DND-41 (cell line): ENCODE measurements around the gene MYO18B.

Source experiments
- ATAC-seq: fragments of 200-7000 bp; cut with Tn5 transposase; 3 replicates; pipeline ENCODE4 v1.9.1; 2021; ENCODE audit warnings: low read depth; ENCODE audit not compliant: insufficient read depth
- DNase-seq: peaks from one replicate; pipeline ENCODE4 v3.0.0-alpha.2; 2020
- H2AFZ ChIP-seq: 2 replicates; pipeline ENCODE4 v1.6.0; 2012; ENCODE audit warnings: low read depth, low read length
- H3K27ac ChIP-seq: 2 replicates; pipeline ENCODE4 v1.5.1; 2012; ENCODE audit warnings: low read length, inconsistent platforms
- H3K27me3 ChIP-seq: fragments of 200-600 bp; sonication (generic); 2 replicates; pipeline ENCODE4 v1.6.0; 2012; ENCODE audit warnings: low read length, mild to moderate bottlenecking, inconsistent platforms; ENCODE audit not compliant: insufficient read depth, poor library complexity
- H3K36me3 ChIP-seq: 2 replicates; pipeline ENCODE4 v1.5.1; 2012; ENCODE audit warnings: low read length, inconsistent platforms; ENCODE audit not compliant: insufficient read depth
- H3K4me1 ChIP-seq: 2 replicates; pipeline ENCODE4 v1.5.1; 2012; ENCODE audit warnings: mild to moderate bottlenecking, low read length; ENCODE audit not compliant: insufficient read depth
- H3K4me2 ChIP-seq: 2 replicates; pipeline ENCODE4 v1.6.0; 2012; ENCODE audit warnings: mild to moderate bottlenecking, moderate library complexity, low read length, inconsistent platforms; ENCODE audit not compliant: insufficient read depth
- H3K4me3 ChIP-seq, 2 experiments: fragments of 200-600 bp in 1 of 2; shearing (Covaris generic) in 1 of 2; 2 replicates each; pipeline ENCODE4 v1.5.1; 2012 to 2016; ENCODE audit warnings: inconsistent platforms in 2 of 2, low read length in 2 of 2, mild to moderate bottlenecking in 2 of 2, low read depth in 1 of 2, moderate library complexity in 1 of 2
- H3K79me2 ChIP-seq: 2 replicates; pipeline ENCODE4 v1.6.0; 2012; ENCODE audit warnings: low read length, inconsistent platforms; ENCODE audit not compliant: insufficient read depth
- H3K9ac ChIP-seq: 2 replicates; pipeline ENCODE4 v1.6.0; 2012; ENCODE audit warnings: low read depth, mild to moderate bottlenecking, inconsistent platforms, low read length, moderate library complexity
- H3K9me3 ChIP-seq: 2 replicates; pipeline ENCODE4 v1.5.1; 2012; ENCODE audit warnings: low read length, moderate library complexity, mild to moderate bottlenecking, inconsistent platforms; ENCODE audit not compliant: insufficient read depth, severe bottlenecking
- H4K20me1 ChIP-seq: 2 replicates; pipeline ENCODE4 v1.6.0; 2012; ENCODE audit warnings: low read length; ENCODE audit not compliant: insufficient read depth
- CTCF ChIP-seq: IDR thresholded peaks from 2 replicates; pipeline ENCODE4 v1.5.1; 2012; ENCODE audit warnings: borderline replicate concordance, low read length, moderate library complexity, mild to moderate bottlenecking; ENCODE audit not compliant: poor library complexity, severe bottlenecking; ENCODE audit errors: extremely low read depth
- EZH2 ChIP-seq: IDR thresholded peaks from 3 replicates; pipeline ENCODE4 v1.6.1; 2012; ENCODE audit warnings: borderline replicate concordance, low read depth, mild to moderate bottlenecking, moderate library complexity, low read length, inconsistent platforms; ENCODE audit not compliant: severe bottlenecking

The MYO18B gene

GRCh38 chr22:25969901-25970300, 227.9 kb downstream of the MYO18B start:
- H3K4me1 ChIP-seq, result peaks cover 11% of the 10 kb centered on the region
- H3K27ac ChIP-seq, result no peak overlapping the region
- H3K4me3 ChIP-seq, result no peak overlapping the region
- ATAC-seq, result no peak
- no peak overlapping the region for H3K4me2 ChIP-seq
- no peaks in the 10 kb centered on the region for H4K20me1 ChIP-seq
- H3K9me3 ChIP-seq, result no peaks in the 10 kb centered on the region
- no peaks in the 10 kb centered on the region for H3K27me3 ChIP-seq
- no peaks in the 10 kb centered on the region for H3K79me2 ChIP-seq
- no peak overlapping the region for H2AFZ ChIP-seq
- H3K9ac ChIP-seq, result no peak overlapping the region
- TF ChIP-seq EZH2, result no peak
- no peak for TF ChIP-seq CTCF
- no peaks in the 10 kb centered on the region for H3K36me3 ChIP-seq
- DNase-seq, result no peak

GRCh38 chr22:25970374-25970911, 228.5 kb downstream of the MYO18B start:
- no peak overlapping the region for H3K4me3 ChIP-seq
- H3K9ac ChIP-seq, result no peak overlapping the region
- no peak overlapping the region for H3K4me2 ChIP-seq
- no peak overlapping the region for H2AFZ ChIP-seq
- no peaks in the 10 kb centered on the region for H3K79me2 ChIP-seq
- H3K9me3 ChIP-seq, result no peaks in the 10 kb centered on the region
- H3K27ac ChIP-seq, result no peak overlapping the region
- no peaks in the 10 kb centered on the region for H4K20me1 ChIP-seq
- no peak for TF ChIP-seq EZH2
- TF ChIP-seq CTCF, result no peak
- peaks cover 11% of the 10 kb centered on the region for H3K4me1 ChIP-seq
- no peaks in the 10 kb centered on the region for H3K36me3 ChIP-seq
- DNase-seq (no peak), ATAC-seq (no peak)
- H3K27me3 ChIP-seq, result no peaks in the 10 kb centered on the region

GRCh38 chr22:25970999-25971811, 229.2 kb downstream of the MYO18B start:
- Histone ChIP-seq H3K27me3 (no peaks in the 10 kb centered on the region), H3K36me3 (no peaks in the 10 kb centered on the region), H3K4me3 (no peak overlapping the region), H3K4me2 (no peak overlapping the region), H4K20me1 (no peaks in the 10 kb centered on the region), H3K27ac (no peak overlapping the region), H3K79me2 (no peaks in the 10 kb centered on the region), H2AFZ (no peak overlapping the region), H3K4me1 (peaks cover 8% of the 10 kb centered on the region), H3K9me3 (no peaks in the 10 kb centered on the region), H3K9ac (no peak overlapping the region)
- no peak for DNase-seq
- TF ChIP-seq CTCF, result no peak
- no peak for TF ChIP-seq EZH2
- no peak for ATAC-seq
